Fibroblast of the aortic adventitia (primary cell): ENCODE results near the gene HTT. TPM values are rescaled to one million over a fixed set of nuclear protein-coding genes. Genes with fewer than 3 reads are reported as not detected.
A peak's percentile ranks its signal among the peaks of the same experiment; 100 is the strongest.

ENCODE experiments used
- DNase-seq: peaks from one replicate; pipeline ENCODE4 v3.0.0-alpha.2; 2010; ENCODE audit warnings: low read depth
- H3K4me3 ChIP-seq: 2 replicates; pipeline ENCODE4 v1.5.1; 2011; ENCODE audit warnings: low read depth, mild to moderate bottlenecking, control low read depth, low read length, moderate library complexity
- total RNA-seq: library from RNA; depleted of rRNA; stranded (reverse); fragments of >200 nt; gene quantifications from 2 replicates; pipeline ENCODE4 v1.2.3, GENCODE V29; 2012; ENCODE audit warnings: low replicate concordance
- TF ChIP-seq, protein P1 (sequence below): IDR thresholded peaks from 2 replicates; pipeline ENCODE4 v1.5.1; 2011; ENCODE audit warnings: mild to moderate bottlenecking, low read length, control low read depth, inconsistent platforms; ENCODE audit not compliant: insufficient read depth

HTT gene
- total RNA-seq, 1 donor: 49.9 TPM

DNA sequence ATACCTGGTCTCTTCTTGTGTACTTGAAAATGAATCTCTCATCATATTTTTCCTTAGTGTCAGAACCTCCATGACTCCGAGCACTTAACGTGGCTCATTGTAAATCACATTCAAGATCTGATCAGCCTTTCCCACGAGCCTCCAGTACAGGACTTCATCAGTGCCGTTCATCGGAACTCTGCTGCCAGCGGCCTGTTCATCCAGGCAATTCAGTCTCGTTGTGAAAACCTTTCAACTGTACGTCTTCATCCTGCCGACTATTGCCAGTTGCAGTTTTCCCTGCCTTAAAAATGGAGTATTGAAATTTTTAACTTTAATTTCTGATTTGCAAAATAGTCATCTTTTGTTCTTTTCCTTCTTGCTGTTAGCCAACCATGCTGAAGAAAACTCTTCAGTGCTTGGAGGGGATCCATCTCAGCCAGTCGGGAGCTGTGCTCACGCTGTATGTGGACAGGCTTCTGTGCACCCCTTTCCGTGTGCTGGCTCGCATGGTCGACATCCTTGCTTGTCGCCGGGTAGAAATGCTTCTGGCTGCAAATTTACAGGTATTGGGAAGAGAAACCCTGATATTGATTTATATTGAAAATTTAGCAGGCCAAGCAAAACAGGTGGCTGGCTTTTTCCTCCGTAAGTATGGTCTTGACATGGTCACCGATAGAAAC is 132.1 kb downstream of the HTT start:
- TF ChIP-seq, protein P1, sequence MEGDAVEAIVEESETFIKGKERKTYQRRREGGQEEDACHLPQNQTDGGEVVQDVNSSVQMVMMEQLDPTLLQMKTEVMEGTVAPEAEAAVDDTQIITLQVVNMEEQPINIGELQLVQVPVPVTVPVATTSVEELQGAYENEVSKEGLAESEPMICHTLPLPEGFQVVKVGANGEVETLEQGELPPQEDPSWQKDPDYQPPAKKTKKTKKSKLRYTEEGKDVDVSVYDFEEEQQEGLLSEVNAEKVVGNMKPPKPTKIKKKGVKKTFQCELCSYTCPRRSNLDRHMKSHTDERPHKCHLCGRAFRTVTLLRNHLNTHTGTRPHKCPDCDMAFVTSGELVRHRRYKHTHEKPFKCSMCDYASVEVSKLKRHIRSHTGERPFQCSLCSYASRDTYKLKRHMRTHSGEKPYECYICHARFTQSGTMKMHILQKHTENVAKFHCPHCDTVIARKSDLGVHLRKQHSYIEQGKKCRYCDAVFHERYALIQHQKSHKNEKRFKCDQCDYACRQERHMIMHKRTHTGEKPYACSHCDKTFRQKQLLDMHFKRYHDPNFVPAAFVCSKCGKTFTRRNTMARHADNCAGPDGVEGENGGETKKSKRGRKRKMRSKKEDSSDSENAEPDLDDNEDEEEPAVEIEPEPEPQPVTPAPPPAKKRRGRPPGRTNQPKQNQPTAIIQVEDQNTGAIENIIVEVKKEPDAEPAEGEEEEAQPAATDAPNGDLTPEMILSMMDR: no peak
- no peak overlapping the region for H3K4me3 ChIP-seq
- no peak for DNase-seq

GRCh38 chr4:3207531-3208037 is 133.1 kb downstream of the HTT start:
- H3K4me3 ChIP-seq: no peak overlapping the region
- DNase-seq: peak; percentile 44
- TF ChIP-seq, protein P1: no peak

- TF ChIP-seq, protein P1: no peak
- DNase-seq: no peak
- H3K4me3 ChIP-seq: no peak overlapping the region
Observed at GRCh38 chr4:3208826-3209225, 134.3 kb downstream of the HTT start.

DNA sequence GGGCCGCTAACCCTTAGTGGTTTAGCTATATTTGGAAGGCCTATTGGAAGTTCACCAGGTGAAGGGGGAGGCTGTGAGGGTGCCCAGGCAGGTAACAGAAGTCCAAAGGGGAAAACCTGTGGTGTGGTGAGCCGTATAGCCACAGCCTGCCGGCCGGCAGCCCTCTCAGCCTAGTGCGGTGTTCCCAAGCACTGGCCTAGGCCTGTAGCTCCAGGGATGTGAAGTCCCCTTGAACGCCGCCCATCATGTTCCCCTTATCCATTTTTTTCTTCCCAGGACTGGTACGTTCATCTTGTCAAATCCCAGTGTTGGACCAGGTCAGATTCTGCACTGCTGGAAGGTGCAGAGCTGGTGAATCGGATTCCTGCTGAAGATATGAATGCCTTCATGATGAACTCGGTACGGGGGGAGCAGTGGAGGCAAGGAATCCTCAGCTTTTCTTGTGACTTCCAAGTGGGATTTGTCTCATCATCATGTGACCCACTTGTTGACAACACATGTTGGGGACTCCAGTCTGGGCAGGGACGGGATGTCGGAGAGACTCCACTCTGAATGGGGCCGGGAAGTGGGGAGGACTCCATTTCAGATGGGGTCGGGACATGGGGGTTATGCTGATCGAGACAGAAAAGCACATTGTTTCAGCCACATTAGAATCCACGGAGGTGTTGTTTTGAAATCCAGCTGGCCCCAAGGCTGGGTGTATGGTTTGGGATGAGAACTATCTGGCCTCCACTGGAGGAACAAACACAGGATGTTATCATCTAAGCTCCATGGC is 135.3 kb downstream of the HTT start:
- TF ChIP-seq, protein P1: no peak
- no peak overlapping the region for H3K4me3 ChIP-seq
- no peak for DNase-seq

DNA sequence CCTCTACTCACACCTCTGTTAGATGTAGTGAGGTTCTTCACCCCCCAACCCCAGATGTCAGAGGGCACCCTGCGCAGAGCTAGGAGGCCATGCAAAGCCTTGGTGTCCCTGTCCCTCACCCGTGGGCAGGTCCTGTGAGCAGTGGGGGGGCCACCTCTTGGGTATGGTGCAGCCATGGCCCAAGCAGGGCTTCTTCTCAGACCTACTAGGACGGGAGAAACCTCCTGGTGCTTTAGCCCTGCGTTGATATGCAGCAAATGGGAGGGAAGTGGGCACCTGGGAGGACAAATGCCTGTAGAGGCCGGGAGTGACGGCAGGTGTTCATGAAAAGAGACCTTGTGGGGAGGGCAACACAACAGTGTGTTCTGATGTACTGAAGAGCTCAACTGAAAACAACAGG is 136.0 kb downstream of the HTT start:
- TF ChIP-seq, protein P1: no peak
- no peak overlapping the region for H3K4me3 ChIP-seq
- no peak for DNase-seq

DNA sequence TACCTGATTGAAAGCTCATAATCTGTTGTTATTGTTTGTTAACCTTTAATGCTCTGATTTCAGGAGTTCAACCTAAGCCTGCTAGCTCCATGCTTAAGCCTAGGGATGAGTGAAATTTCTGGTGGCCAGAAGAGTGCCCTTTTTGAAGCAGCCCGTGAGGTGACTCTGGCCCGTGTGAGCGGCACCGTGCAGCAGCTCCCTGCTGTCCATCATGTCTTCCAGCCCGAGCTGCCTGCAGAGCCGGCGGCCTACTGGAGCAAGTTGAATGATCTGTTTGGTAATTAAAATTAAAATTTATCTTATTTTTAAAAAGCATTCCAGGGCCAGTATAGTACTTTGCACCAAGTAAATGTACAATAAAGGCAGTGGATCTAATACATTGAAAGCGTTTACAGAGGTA is 137.4 kb downstream of the HTT start:
- DNase-seq: no peak
- TF ChIP-seq, protein P1: no peak

More for the DNA sequence above, 137.4 kb downstream of the HTT start:
- no peak overlapping the region for H3K4me3 ChIP-seq
